GM23338 (cell line): ENCODE measurements around the gene AP1S3. TPM values are rescaled to one million over a fixed set of nuclear protein-coding genes. Genes with fewer than 3 reads are reported as not detected.
"Not testable (repeated sequence)": the region's sequence is repeated elsewhere in the genome, so short reads cannot be mapped to it uniquely, and the experiment has no call there.

Experiments used
- ATAC-seq: fragments of 200-7000 bp; cut with Tn5 transposase; 3 replicates; pipeline ENCODE4 v1.9.1; 2020
- DNase-seq: peaks from one replicate; pipeline ENCODE4 v3.0.0-alpha.2; 2015; ENCODE audit warnings: low spot score
- H2AFZ ChIP-seq: fragments of 200-600 bp; sonication (generic); 2 replicates; pipeline ENCODE4 v1.8.0; 2016; ENCODE audit warnings: antibody characterized with exemption, mild to moderate bottlenecking, moderate library complexity
- H3F3A ChIP-seq: fragments of 200-600 bp; sonication (generic); replicated peaks from 2 replicates; pipeline ENCODE4 v1.8.0; 2017; ENCODE audit warnings: antibody characterized with exemption, mixed run types, low read depth
- H3K27ac ChIP-seq: fragments of 200-600 bp; sonication (generic); 2 replicates; pipeline ENCODE4 v1.6.1; 2016; ENCODE audit warnings: low read depth
- H3K27me3 ChIP-seq: fragments of 200-600 bp; sonication (generic); 2 replicates; pipeline ENCODE4 v1.8.0; 2016; ENCODE audit warnings: mild to moderate bottlenecking, mixed run types, moderate library complexity; ENCODE audit not compliant: insufficient read depth
- H3K36me3 ChIP-seq: fragments of 200-600 bp; sonication (generic); 2 replicates; pipeline ENCODE4 v1.8.0; 2016; ENCODE audit warnings: mild to moderate bottlenecking; ENCODE audit not compliant: insufficient read depth
- H3K4me1 ChIP-seq: fragments of 200-600 bp; sonication (generic); 2 replicates; pipeline ENCODE4 v1.8.0; 2016; ENCODE audit warnings: mild to moderate bottlenecking, moderate library complexity; ENCODE audit not compliant: insufficient read depth
- H3K4me2 ChIP-seq: fragments of 200-600 bp; sonication (generic); 2 replicates; pipeline ENCODE4 v1.7.1; 2017; ENCODE audit warnings: mixed run types
- H3K4me3 ChIP-seq: fragments of 200-600 bp; sonication (generic); 2 replicates; pipeline ENCODE4 v1.6.1; 2016; ENCODE audit warnings: mixed run types
- H3K79me2 ChIP-seq: fragments of 200-600 bp; sonication (generic); replicated peaks from 2 replicates; pipeline ENCODE4 v1.8.0; 2017; ENCODE audit warnings: mild to moderate bottlenecking; ENCODE audit not compliant: insufficient read depth
- H3K9me2 ChIP-seq: fragments of 200-600 bp; sonication (generic); 2 replicates; pipeline ENCODE4 v1.8.0; 2017; ENCODE audit not compliant: insufficient read depth
- H4K20me1 ChIP-seq: fragments of 200-600 bp; sonication (generic); replicated peaks from 2 replicates; pipeline ENCODE4 v1.8.0; 2017; ENCODE audit warnings: mild to moderate bottlenecking; ENCODE audit not compliant: insufficient read depth
- H3K27ac Mint-ChIP-seq: 2 replicates; pipeline ENCODE4 v1.8.0; 2020; ENCODE audit warnings: inconsistent platforms, mild to moderate bottlenecking, moderate library complexity, mixed read lengths
- H3K27me3 Mint-ChIP-seq: 3 replicates; pipeline ENCODE4 v1.8.0; 2022; ENCODE audit warnings: low read depth, mild to moderate bottlenecking, moderate library complexity, mixed read lengths, inconsistent platforms; ENCODE audit not compliant: insufficient read depth, poor library complexity
- H3K36me3 Mint-ChIP-seq: 3 replicates; pipeline ENCODE4 v1.8.0; 2021; ENCODE audit warnings: low read depth, mild to moderate bottlenecking, inconsistent platforms, moderate library complexity, mixed read lengths
- H3K4me1 Mint-ChIP-seq: 3 replicates; pipeline ENCODE4 v1.8.0; 2020; ENCODE audit warnings: mild to moderate bottlenecking, inconsistent platforms, mixed read lengths
- H3K4me3 Mint-ChIP-seq: 3 replicates; pipeline ENCODE4 v1.8.0; 2021; ENCODE audit warnings: moderate library complexity, mild to moderate bottlenecking, inconsistent platforms, mixed read lengths
- H3K9me3 Mint-ChIP-seq: 3 replicates; pipeline ENCODE4 v1.8.0; 2020; ENCODE audit warnings: moderate library complexity, mild to moderate bottlenecking, inconsistent platforms, mixed read lengths
- CREB1 ChIP-seq: fragments of 250-450 bp; sonication (Bioruptor Pico); IDR thresholded peaks from 2 replicates; pipeline ENCODE4 v1.5.0; 2020; ENCODE audit warnings: low read depth, mild to moderate bottlenecking, moderate library complexity
- CTCF ChIP-seq, 2 experiments: fragments of 200-600 bp in 1 of 2; sonication (generic) in 1 of 2; conservative IDR thresholded peaks; 2 replicates each; pipeline versions ENCODE4 v1.5.1 to v1.6.1; 2016 to 2017; ENCODE audit warnings: antibody characterized with exemption in 2 of 2, low read depth in 2 of 2, mild to moderate bottlenecking in 2 of 2, moderate library complexity in 1 of 2
- EZH2 ChIP-seq: fragments of 200-600 bp; sonication (generic); IDR thresholded peaks from one replicate; pipeline ENCODE4 v1.8.0; 2017; ENCODE audit warnings: antibody characterized with exemption, mild to moderate bottlenecking, low read depth; ENCODE audit not compliant: unreplicated experiment
- JUNB ChIP-seq: IDR thresholded peaks from one replicate; pipeline ENCODE4 v1.6.1; 2016; ENCODE audit warnings: antibody characterized with exemption; ENCODE audit not compliant: unreplicated experiment
- REST ChIP-seq: IDR thresholded peaks from one replicate; pipeline ENCODE4 v1.6.1; 2018; ENCODE audit warnings: antibody characterized with exemption; ENCODE audit not compliant: unreplicated experiment
- STAT1 ChIP-seq: IDR thresholded peaks from one replicate; pipeline ENCODE4 v1.6.1; 2016; ENCODE audit warnings: antibody characterized with exemption; ENCODE audit not compliant: unreplicated experiment
- ZNF114 ChIP-seq: fragments of 250-450 bp; sonication (Bioruptor Pico); IDR thresholded peaks from 2 replicates; pipeline ENCODE4 v1.5.0; 2020; ENCODE audit warnings: mild to moderate bottlenecking, moderate library complexity
- ZNF331 ChIP-seq: fragments of 250-450 bp; sonication (Bioruptor Pico); IDR thresholded peaks from 2 replicates; pipeline ENCODE4 v1.5.0; 2020; ENCODE audit warnings: low read depth, mild to moderate bottlenecking, moderate library complexity
- ZNF462 ChIP-seq: fragments of 250-450 bp; sonication (Bioruptor Pico); IDR thresholded peaks from 2 replicates; pipeline ENCODE4 v1.5.0; 2020; ENCODE audit warnings: mild to moderate bottlenecking, moderate library complexity
- polyA plus RNA-seq: library from polyadenylated mRNA; unstranded; fragments of >200 nt; fragmentation: Nextera tagmentation; extraction: Ambion mirVana; gene quantifications from 2 replicates; pipeline ENCODE4 v1.2.1, GENCODE V29; 2016
- total RNA-seq: library from RNA; depleted of rRNA; stranded (reverse); fragments of >200 nt; shearing (Covaris generic); gene quantifications from 2 replicates; pipeline ENCODE4 v1.2.3, GENCODE V29; 2014

The AP1S3 gene
- total and polyA plus RNA-seq, 2 experiments from 2014 or later = 8.8 to 25.5 TPM

GRCh38 chr2:223871661-223872060 lies 34.3 kb upstream of the AP1S3 start:
- not testable (repeated sequence) for H3K36me3 ChIP-seq, H3K27ac ChIP-seq, H2AFZ ChIP-seq, H3K9me3 Mint-ChIP-seq, H3K4me3 ChIP-seq, H3K4me2 ChIP-seq, H3K4me1 Mint-ChIP-seq, H3K27me3 ChIP-seq, H3K9me2 ChIP-seq, H3K4me1 ChIP-seq, DNase-seq, H3F3A ChIP-seq, ATAC-seq, H3K27ac Mint-ChIP-seq, H3K79me2 ChIP-seq, H3K4me3 Mint-ChIP-seq, H4K20me1 ChIP-seq, H3K27me3 Mint-ChIP-seq
- peaks cover 14% of the 10 kb centered on the region; the same call in 2 of the 3 replicates for H3K36me3 Mint-ChIP-seq

GRCh38 chr2:223870840-223871611 lies 33.6 kb upstream of the AP1S3 start:
- ATAC-seq (no peak), DNase-seq (no peak)
- Histone ChIP-seq H3K9me2 (no peaks in the 10 kb centered on the region), H3K4me2 (no peak overlapping the region), H3K36me3 (no peaks in the 10 kb centered on the region; the same call in 1 of the 2 replicates), H3F3A (no peaks in the 10 kb centered on the region), H3K4me1 (no peaks in the 10 kb centered on the region), H2AFZ (no peak overlapping the region), H4K20me1 (peaks cover 3% of the 10 kb centered on the region; the same call in 1 of the 2 replicates), H3K27me3 (no peaks in the 10 kb centered on the region), H3K79me2 (no peaks in the 10 kb centered on the region), H3K4me3 (no peak overlapping the region), H3K27ac (no peak overlapping the region)
- H3K4me3 Mint-ChIP-seq = no peak overlapping the region
- 0 out of 2 replicates have a peak overlapping the region, but pooled peaks have one; percentile 59 for H3K27ac Mint-ChIP-seq
- H3K27me3 Mint-ChIP-seq = peaks cover 6% of the 10 kb centered on the region
- H3K9me3 Mint-ChIP-seq = no peaks in the 10 kb centered on the region
- peaks cover under 1% of the 10 kb centered on the region; the same call in 1 of the 3 replicates for H3K4me1 Mint-ChIP-seq
- H3K36me3 Mint-ChIP-seq = peaks cover 12% of the 10 kb centered on the region; the same call in 2 of the 3 replicates
- TF ChIP-seq REST (no peak), ZNF331 (CRISPR knock-in tag) (no peak), ZNF462 (CRISPR knock-in tag) (no peak), EZH2 (no peak), JUNB (no peak), ZNF114 (CRISPR knock-in tag) (no peak), CTCF (conservative IDR thresholded peaks at IDR 0.05; ENCODE audit: low read depth in 2 of 2) (no peak), CREB1 (CRISPR knock-in tag) (no peak), STAT1 (no peak)
